Brain pericyte (primary cell): ENCODE results near the gene CASP12.

Experiments used
- DNase-seq: peaks from one replicate; pipeline ENCODE4 v3.0.0-alpha.2; 2012; ENCODE audit warnings: low read depth, low spot score

CASP12 gene

DNA sequence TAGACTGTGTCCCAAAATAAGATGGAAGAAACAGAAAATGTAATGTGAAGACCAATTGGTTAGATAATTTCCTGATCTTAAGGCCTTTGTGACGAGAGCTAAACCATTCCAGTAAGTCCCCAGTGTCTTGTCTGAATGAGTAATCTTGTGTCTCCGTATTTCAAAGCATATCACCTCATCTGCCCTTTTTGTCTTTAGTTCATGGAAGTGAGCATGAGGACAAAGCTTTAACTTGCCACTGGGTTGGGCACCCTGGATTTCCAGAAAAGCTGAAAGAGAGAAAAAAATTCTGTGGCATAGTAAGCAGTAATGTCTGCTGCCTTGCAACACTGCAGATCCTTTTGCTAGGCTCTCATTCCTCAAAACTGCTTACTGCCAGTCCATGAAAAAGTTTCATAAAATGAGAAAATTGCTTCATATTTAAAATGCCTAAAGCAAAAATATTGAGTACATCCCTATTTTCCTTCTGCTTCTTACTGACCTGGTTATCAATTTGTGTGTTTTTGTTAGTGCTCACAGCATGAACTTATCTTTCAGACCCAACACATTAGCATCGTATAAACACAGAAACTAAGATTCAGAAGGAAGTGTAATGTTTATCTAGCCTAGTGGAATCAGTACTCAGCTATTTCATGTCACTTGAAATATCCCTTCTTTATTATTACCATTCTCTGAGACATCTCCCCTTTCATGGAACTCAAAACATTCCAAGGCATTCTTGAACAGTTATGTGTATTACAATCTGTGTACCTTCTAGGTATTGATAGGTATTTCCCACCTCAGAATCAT is 5.3 kb downstream of the CASP12 start:
- no peak for DNase-seq

DNA sequence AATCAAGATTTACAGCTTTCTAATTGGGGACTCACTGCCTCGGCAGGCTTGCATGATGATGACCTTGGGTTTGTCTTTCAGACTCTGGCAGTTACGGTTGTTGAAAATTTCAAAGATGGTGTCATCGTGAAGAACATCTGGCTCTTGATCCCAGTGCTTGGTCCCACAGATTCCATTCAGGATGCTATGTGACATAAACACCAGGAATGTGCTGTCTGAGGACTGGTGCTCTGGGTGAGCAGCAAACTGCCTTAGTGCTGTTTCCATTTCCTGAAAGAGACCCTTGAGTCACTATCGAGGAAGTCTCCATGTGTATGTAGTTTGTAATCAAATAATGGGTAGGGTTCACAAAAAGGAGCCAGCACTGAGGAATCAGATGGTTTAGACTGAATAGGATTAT is 7.1 kb downstream of the CASP12 start:
- no peak for DNase-seq

DNA sequence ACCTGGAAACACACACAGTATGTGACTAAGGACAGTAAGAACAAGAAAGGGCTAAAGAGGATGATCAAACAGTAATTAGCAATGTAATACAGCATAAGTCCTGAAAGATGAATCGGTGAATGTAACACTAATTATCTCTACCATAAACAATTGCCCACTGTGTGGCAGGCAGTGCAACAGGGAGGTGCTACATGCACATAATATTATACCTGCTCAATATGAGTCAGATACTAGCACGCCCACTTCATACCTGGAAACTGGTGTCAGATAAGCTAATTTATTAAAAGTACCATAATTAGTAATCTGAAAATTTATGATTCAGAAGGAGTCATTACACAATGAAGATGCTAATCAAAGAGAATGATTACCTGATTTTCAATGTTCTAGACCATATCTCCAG is 14.9 kb downstream of the CASP12 start:
- DNase-seq, result no peak

DNA sequence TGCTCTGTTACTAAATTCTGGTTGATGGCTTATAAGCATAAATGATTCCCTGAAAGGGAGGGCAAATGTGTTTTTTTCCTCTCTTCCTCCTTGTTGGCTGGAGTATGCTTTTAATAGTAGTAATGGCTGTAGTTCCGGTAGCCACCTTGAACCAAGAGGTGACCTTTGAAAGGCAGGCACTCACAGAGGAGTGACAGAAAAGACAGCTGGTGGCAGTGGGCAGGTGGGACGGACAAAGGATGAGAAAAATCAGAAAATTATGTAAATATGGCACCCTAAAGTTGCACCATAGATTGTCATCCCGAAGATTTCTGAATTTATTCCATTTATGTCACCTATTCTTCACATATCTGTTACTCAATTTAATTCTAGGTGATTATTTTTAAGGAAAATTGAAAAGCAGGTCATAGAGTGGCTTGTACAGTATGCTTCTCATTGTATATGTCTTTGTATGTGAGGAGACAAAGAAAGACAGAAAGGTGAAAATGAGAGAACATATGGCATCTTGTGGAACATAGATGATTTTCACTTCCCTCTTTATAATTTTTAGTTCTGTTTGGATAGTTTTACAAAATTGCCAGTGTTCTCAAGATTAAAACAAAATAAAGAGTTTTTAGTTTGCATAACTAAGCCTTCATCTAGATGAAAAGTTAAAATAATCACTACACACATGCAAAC is 17.0 kb downstream of the CASP12 start:
- DNase-seq, result no peak

DNA sequence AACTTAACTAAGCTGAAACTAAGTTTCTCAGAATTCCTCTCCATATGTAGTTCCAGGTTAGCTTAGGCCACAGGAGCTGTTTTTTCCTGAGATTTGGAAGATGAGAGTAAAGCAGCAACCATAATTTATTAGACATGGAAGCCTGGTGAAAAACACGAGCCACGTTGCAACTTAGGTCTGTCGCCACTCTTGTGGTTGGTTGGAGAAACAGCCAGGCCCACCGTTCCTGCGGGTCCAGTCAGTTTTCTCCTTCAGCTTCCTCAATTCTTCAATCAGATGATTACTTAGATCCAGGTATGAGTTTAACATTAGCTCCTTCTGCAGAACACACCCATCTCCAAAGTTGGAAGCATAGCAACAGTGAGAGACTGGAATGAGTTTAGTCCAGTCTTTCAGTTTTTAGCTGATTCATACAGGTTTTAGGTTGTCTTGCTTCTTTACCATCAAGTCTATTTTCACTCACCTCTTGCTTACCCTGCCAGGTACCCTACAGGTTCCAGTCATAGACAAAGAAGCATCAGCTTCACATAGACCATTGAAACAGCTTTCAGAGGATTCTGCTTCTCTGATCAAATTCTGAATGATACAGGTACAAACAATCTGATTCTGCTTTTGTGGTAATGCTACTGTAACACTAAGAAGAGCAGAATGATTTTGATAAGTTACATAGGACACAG is 18.6 kb downstream of the CASP12 start:
- DNase-seq, result no peak

DNA sequence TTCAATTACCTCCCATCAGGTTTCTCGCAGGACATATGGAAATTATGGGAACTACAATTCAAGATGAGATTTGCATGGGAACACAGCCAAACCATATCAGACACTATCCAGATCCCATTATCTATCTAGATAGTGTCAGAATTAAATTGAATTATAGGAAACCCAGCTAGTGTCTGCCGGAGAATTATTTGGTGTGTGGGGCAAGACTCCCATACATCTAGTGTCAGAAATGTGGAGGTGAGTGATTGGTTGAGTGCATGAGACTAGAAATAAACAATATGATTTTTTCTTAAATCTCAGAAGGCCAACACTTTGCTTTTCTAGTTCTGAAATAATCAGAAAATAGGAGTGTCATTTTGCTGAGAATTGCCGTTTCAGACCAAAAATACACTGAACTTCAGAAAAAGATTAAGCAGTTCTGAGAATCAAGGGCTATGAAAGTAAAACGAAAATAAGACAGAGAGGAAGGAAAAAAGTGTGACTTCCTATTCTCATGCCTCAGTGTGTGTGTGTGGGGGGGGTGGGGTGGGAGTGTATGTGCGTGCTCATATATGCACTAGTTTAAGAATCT is 21.3 kb downstream of the CASP12 start:
- no peak for DNase-seq

DNA sequence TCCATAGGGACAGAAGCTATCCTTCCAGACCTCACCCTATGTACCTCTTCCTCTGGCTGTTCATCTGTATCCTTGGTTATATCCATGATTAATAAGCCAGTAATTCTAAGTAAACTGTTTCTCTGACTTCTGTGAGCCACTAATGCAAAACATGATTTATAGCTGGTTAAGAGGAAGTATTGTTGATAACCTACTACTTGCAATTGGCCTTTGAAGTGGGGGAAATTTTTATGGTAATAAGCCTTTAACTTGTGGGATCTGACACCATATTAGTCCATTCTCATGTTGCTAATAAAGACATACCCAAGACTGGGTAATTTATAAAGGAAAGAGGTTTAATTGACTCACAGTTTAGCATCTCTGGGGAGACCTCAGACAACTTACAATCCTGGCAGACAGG is 21.9 kb downstream of the CASP12 start:
- DNase-seq, result no peak

DNA sequence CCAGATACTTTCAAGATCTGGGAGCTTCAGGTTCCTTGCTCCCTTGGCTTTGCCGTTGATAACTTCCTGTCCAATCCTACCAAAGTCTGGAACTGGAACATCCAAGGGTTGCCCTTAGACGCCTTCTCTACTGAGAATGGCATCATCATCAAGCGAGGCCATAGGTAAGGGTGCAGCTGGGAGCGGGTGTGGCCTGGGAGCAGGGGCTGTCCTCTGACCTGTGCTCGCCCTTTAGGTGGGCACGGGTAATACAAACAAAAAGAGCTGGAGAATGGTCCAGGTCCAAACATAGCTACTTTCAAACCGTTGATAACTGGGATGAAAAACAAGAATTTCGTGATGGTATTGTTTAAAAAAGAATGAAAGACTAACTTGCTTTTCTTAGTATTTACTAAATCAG is 25.0 kb downstream of the CASP12 start:
- no peak for DNase-seq

DNA sequence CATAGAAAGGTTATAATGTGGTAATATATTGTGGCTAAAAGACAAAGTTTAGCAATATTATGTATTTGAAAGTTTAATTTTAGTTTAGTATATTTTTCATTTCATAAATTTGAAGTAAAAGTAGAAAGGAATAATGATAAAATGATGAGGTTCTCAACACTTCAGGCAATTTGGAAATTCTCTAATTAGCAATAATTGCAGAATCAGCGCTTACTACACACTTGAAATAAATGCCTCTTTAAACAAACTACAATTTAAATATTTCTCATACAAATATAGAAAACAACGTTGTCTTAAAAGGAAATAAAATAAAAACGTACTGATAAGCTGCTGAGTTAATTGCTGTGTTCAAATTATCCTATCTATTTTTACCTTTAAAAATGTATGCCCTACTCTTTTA is 25.9 kb downstream of the CASP12 start:
- DNase-seq, result no peak

DNA sequence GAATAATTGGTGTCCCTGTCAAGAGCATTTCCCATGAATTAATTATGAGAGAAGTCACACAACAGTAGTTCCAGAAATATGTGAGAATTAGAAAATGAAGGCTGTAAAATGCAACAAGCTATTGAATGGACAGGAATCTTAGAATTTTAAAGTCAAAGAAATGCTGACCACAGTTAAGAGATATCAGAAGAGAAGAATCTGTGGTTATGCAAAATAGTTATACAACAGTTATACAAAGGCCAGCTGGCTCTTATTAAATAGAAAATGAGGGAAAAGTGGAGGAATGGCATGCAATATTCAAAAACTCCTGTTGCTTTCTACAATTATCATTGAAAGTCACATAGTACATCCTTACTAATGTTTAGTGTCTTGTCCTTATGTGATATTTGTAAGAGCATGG is 27.4 kb downstream of the CASP12 start:
- no peak for DNase-seq

DNA sequence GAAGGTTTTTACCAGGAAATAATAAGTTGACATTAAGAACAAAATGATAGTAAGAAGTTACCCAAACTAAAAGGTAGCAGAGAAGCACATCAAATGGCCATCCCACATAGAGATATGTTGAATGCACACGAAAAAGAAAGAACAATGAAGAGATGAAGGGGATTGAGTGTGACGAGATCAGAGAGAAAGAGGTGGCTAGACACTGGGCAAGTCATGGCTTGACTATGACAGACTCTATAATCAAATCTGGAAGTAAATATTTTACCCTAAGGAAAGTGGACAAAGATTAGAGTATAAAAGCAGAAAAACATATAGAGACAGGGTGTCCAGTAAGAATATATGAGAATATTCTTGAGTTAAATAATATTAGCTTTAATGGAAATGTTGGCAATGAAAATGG is 31.4 kb downstream of the CASP12 start:
- no peak for DNase-seq

DNA sequence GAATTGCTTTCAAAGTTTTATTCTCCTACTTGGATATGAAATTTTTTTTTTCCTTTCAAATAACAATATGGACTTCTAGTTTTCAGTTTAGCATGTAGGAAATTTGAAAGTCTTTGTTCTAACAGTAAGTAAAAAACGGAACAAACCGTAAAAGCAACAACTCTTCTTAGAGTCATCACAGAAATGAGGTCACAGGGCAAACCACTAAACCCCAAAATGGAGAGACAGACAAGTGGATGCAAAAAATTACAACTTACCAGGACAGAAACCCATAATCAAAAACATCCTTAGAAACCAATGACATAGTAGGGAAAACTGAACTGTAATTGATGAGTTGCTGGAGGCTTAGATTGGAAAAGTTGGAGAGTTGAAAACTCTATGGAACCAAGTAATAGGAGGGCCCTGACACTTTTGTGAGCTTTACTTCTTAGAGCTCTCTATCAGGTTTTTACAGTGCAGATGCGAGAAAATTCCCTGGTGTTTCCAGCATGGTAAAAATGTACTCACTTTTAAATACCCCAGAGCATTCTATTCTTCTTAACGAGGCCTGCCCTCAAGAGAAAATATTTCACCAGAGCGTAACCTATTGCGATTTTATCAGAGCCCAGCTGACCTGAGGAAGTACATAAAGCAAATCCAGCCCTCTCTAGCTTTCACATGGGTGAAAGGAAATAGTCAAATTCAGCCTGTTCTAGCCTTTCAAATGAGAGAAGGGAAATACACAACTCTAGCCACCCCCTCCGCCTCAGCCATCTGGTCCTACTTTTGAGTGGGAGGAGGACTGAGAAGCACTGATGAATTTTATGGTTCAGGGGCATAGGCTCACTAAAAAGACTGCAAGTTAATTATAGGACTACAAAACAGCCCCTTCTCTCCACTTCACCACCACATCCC is 39.1 kb downstream of the CASP12 start:
- no peak for DNase-seq

DNA sequence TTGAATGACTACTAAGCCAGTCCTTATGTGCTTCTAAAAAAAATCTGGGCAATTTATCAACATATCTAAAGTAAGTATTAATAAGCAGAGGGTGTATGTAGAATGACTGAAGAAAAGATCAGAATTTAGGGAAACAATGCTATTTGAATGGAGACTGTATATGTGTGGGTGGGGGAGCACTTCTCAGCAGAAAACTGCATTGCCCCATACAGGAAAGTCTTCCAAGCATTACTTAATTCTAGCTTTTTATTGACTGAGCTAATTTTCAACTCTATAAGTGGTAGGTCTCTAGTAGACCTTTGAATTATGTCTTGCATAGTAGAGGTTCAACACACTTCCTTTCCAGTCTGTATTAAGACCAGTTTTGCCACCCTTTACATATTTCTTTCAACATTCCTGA is 41.7 kb downstream of the CASP12 start:
- no peak for DNase-seq

DNA sequence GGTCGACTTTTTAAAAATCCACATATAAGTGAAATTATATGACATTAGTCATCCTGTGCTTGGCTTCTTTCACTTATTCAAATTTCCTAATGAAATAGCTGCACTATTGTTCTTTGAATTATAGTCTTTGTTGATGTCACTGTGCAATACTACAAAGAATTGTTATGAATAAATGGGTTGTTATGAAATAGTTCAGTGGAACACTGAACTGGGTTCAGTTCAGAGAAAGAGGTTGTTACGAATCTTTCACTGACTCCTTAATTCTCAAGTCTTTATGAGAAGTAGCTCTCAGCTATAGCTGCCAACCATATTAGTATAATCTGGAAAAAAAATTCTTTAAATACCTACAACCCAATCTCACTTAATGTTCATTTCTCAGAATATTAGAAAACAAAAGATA is 42.3 kb downstream of the CASP12 start:
- no peak for DNase-seq

DNA sequence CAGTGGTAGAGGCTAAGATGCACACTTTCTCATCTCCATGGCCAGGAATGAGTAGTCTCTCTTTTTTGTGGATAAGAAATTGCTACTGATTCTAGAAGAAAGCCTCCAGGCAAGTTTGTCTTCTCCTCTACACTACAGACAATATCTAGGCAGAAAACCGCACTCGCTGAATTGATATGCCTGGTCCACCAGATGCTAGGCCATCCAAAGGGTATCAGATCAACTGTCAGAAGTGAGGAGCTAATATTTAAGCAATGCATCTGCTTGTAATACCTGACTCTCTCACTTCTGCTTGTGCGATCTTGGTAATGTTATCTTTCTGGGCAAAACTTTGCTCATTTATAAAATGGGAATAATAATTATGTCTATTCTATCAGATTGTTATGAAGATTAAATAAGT is 45.0 kb downstream of the CASP12 start:
- DNase-seq, result no peak

DNA sequence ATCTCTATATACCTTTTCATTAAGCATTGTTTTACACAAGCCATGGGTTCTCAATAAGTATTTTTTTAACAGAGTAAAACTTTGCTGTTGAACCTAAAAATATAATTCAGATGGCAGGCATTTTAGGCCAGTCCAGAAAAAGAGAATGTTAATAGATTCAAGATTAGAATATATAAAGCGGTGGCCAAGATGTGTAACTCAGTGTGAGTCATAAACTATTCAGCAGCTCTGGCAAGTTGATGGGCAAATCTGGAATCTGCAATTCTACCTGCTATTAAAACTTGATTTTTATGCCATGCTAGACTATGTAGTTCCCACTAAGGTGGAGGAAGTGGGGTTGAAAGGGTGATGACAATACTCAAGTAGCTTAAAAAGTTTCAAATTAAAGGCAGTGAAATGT is 45.4 kb downstream of the CASP12 start:
- no peak for DNase-seq

DNA sequence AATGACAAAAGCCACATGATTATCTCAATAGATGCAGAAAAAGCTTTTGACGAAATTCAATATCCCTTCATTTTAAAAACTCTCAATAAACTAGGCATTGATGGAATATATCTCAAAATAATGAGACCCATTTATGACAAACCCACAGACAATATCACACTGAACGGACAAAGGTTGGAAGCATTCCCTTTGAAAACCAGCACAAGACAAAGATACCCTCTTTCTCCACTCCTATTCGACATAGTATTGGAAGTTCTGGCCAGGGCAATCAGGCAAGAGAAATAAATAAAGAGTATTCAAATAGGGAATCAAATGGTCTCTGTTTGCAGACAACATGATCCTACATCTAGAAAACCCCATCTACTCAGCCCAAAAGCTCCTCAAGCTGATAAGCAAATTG is 52.0 kb downstream of the CASP12 start:
- no peak for DNase-seq

DNA sequence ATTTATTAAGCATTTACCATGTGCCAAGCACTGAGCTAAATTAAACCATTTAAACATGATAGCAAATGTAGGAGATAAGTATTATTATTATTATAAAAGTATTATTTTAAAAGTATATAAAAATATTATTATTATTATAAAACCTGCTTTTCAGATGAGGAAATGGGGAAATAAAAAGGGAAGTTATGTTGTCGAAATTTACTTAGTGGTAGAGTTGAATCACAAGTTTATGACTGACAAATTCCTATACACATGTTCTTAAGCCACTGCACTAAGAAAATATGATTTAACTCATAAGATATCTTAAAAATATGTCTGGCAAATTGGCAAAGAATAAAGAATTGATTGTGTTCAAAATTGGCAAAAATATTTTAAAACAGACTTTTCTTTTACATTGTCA is 53.8 kb downstream of the CASP12 start:
- DNase-seq, result no peak

DNA sequence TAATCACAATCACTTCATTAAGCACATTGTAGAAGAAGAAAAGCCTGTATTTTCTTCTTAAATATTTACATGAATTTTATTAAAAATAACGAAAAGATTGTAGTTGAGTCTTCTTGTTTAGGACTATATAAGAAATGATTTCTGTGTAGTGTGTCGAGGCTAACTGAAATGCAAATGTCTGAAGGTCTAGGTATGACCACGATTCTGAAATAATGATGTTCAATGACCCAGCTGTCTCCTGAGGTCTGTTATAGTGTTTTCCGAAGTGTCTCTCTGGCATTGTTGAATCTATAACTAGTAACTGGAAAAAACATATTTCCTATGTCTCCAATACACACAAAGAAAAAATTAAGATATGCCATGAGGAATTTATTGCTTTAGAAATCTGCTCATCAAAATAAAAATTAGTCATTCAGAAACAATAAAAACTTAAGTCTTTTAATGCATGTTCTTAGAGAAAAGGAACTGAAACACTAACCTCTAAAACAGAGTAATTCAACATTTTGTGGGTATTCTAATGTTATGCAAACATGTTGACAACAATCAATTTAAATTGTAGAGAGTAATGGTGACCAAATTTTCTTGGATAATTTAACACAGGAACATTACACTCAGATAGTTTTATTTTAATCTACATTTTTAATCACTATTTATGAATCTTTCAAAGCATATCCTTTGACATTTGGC is 55.0 kb downstream of the CASP12 start:
- no peak for DNase-seq

DNA sequence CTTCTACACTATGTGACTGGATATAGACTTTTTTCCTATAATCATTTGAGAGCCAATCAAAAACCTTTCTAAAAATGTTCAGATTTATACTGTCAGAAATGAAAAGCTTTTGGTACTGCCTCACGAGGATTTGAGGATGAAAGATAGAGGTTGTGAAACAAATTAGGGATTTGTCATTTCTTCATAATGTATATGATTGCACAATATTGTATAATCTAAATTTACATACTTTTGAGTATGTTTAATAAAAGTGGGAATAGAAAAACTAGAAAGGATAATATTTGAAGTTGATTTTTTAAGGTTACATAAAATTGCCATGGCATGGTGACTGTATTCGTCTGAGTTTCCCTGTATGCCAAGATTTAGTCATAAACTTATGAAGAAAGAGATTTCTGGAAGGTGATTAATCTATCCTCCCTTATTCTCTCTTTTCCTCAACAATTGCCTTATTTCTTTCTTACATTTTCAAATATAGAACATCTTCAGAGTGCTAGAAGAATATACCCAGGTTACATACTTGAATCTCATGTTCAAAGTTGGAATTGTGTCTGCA is 56.2 kb downstream of the CASP12 start:
- no peak for DNase-seq

DNA sequence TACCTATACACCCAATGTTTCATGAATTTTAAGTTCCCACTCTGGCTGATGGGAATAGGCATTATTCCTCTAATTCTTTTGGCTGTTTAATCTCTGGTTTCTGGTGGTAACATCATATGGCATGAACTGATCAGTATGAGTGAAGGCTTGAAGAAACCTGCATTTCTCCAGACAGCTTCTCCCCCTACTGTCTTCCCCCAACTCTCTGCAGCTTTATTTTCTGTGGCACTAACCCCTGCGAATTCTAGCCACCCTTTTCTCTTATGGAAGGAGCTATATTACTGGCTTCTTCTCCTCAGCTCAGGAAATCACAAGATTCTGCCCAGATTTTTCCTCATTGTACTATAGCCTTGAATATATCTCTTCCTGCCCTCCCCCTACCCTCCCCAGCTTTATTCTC is 57.1 kb downstream of the CASP12 start:
- DNase-seq, result no peak
